Keratinocyte (primary cell): ENCODE data around the gene SORBS1. TPM values are rescaled to one million over a fixed set of nuclear protein-coding genes. Genes with fewer than 3 reads are reported as not detected.

Experiments
- DNase-seq: peaks from one replicate; pipeline ENCODE4 v3.0.0-alpha.2; 2011; ENCODE audit warnings: low read depth, missing footprints, low spot score
- FAIRE-seq: peaks from 2 replicates; lab custom pipeline; 2011; peaks lifted over from hg19 to GRCh38; lab: Jason Lieb, UNC
- H2AFZ ChIP-seq: 2 replicates; pipeline ENCODE4 v1.6.0; 2012; ENCODE audit warnings: low read length, control low read depth, inconsistent platforms; ENCODE audit not compliant: control insufficient read depth
- H3K27ac ChIP-seq: 2 replicates; pipeline ENCODE4 v1.5.1; 2011; ENCODE audit warnings: low read length; ENCODE audit not compliant: control insufficient read depth, insufficient read depth
- H3K27me3 ChIP-seq: 3 replicates; pipeline ENCODE4 v1.6.0; 2011; ENCODE audit warnings: low read length; ENCODE audit not compliant: control insufficient read depth, insufficient read depth; ENCODE audit errors: extremely low read depth
- H3K36me3 ChIP-seq, 2 experiments: 2 replicates in 1 of 2; 3 replicates in 1 of 2; pipeline ENCODE4 v1.5.1; 2011; ENCODE audit warnings: low read length in 2 of 2, mild to moderate bottlenecking in 1 of 2; ENCODE audit not compliant: control insufficient read depth in 2 of 2, insufficient read depth in 2 of 2; ENCODE audit errors: extremely low read depth in 1 of 2
- H3K4me1 ChIP-seq: 3 replicates; pipeline ENCODE4 v1.5.1; 2011; ENCODE audit warnings: low read length; ENCODE audit not compliant: control insufficient read depth, insufficient read depth; ENCODE audit errors: extremely low read depth
- H3K4me2 ChIP-seq: 3 replicates; pipeline ENCODE4 v1.6.0; 2011; ENCODE audit warnings: low read depth, low read length; ENCODE audit not compliant: control insufficient read depth, insufficient read depth; ENCODE audit errors: extremely low read depth
- H3K4me3 ChIP-seq, 3 experiments: fragments of 200-600 bp in 1 of 3; sonication (generic) in 1 of 3; 2 replicates in 2 of 3; 3 replicates in 1 of 3; pipeline ENCODE4 v1.5.1; 2011 to 2016; ENCODE audit warnings: low read length in 3 of 3, mild to moderate bottlenecking in 3 of 3, control low read depth in 2 of 3, inconsistent platforms in 1 of 3, low read depth in 1 of 3, mixed read lengths in 1 of 3, mixed run types in 1 of 3, moderate library complexity in 1 of 3; ENCODE audit not compliant: control insufficient read depth in 2 of 3, insufficient read depth in 2 of 3; ENCODE audit errors: extremely low read depth in 1 of 3
- H3K79me2 ChIP-seq: 2 replicates; pipeline ENCODE4 v1.6.0; 2012; ENCODE audit warnings: low read length; ENCODE audit not compliant: control insufficient read depth, insufficient read depth
- H3K9ac ChIP-seq: 3 replicates; pipeline ENCODE4 v1.6.0; 2011; ENCODE audit warnings: low read length; ENCODE audit not compliant: control insufficient read depth, insufficient read depth; ENCODE audit errors: extremely low read depth
- H3K9me1 ChIP-seq: 3 replicates; pipeline ENCODE4 v1.6.0; 2011; ENCODE audit warnings: low read length; ENCODE audit not compliant: control insufficient read depth, insufficient read depth; ENCODE audit errors: extremely low read depth
- H3K9me3 ChIP-seq: 2 replicates; pipeline ENCODE4 v1.5.1; 2012; ENCODE audit warnings: low read depth, low read length; ENCODE audit not compliant: control insufficient read depth
- H4K20me1 ChIP-seq: 3 replicates; pipeline ENCODE4 v1.6.0; 2011; ENCODE audit warnings: low read length; ENCODE audit not compliant: control insufficient read depth, insufficient read depth; ENCODE audit errors: extremely low read depth
- EZH2 ChIP-seq: IDR thresholded peaks from one replicate; pipeline ENCODE4 v1.6.1; 2012; ENCODE audit warnings: inconsistent platforms, mild to moderate bottlenecking, low read length, moderate library complexity
- dilution Hi-C: fragments of 300-500 bp; cut with MboI; formaldehyde crosslinking; loops from one replicate; pipeline ENCODE4 v1.7.0; 2020; ENCODE audit warnings: low sequenced_read_pairs; ENCODE audit not compliant: extremely low pct_ligation_motif_present
- polyA plus RNA-seq, 5 experiments: library from polyadenylated mRNA; depleted of rRNA in 3 of 5; stranded (reverse) in 3 of 5; stranded (forward) in 1 of 5; unstranded in 1 of 5; fragments of >200 nt; gene quantifications; 1 replicate in 1 of 5; 2 replicates in 3 of 5; 3 replicates in 1 of 5; pipeline versions ENCODE4 v1.2.1 to v1.2.3, GENCODE V29; 2011 to 2012; ENCODE audit warnings: missing spikeins in 2 of 5, low read depth in 1 of 5, low replicate concordance in 1 of 5
- TF ChIP-seq, protein P1 (sequence below), 3 experiments: IDR thresholded peaks in 1 of 3; conservative IDR thresholded peaks in 1 of 3; optimal IDR thresholded peaks in 1 of 3; 2 replicates in 2 of 3; 3 replicates in 1 of 3; pipeline versions ENCODE3 to v1.5.1; 2011; ENCODE audit warnings: low read length in 3 of 3, mild to moderate bottlenecking in 3 of 3, moderate library complexity in 2 of 3, control low read depth in 1 of 3, inconsistent platforms in 1 of 3; ENCODE audit not compliant: insufficient read depth in 2 of 3; ENCODE audit errors: extremely low read depth in 1 of 3

The SORBS1 gene
- polyA plus RNA-seq, 1 donor (not counting 4 experiments of a cell fraction or from before 2014, with no cell fraction given) = 0.42 TPM

DNA sequence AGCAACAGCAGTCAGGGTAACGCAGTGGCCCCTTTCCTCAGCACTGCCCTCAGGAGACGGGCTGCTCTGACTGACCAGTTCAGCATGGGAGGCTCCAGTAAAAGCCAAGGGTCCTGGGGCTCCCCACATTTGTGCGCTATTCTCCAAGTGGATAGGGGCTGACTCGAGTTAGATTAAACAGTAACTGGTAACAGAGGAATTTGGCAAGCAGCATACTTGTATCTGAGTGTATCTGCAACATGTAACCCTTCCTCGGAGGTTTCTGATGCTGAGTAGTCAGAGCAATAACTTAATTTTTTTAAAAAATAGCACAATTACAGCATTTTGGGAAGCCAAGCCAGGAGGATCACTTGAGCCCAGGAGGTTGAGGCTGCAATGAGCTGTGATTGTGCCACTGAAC, 22.8 kb downstream of the SORBS1 start:
- DNase-seq (no peak), FAIRE-seq (no peak)
- no peak overlapping the region for H3K9ac ChIP-seq
- H2AFZ ChIP-seq = no peak overlapping the region
- H3K4me2 ChIP-seq = no peak overlapping the region
- H3K4me1 ChIP-seq = no peaks in the 10 kb centered on the region
- H3K27ac ChIP-seq = no peak overlapping the region
- H3K79me2 ChIP-seq = no peaks in the 10 kb centered on the region
- H3K36me3 ChIP-seq = no peaks in the 10 kb centered on the region
- no peaks in the 10 kb centered on the region for H4K20me1 ChIP-seq
- no peaks in the 10 kb centered on the region for H3K9me3 ChIP-seq
- no peaks in the 10 kb centered on the region for H3K9me1 ChIP-seq
- no peak overlapping the region for H3K4me3 ChIP-seq
- no peaks in the 10 kb centered on the region for H3K27me3 ChIP-seq
- TF ChIP-seq, protein P1, sequence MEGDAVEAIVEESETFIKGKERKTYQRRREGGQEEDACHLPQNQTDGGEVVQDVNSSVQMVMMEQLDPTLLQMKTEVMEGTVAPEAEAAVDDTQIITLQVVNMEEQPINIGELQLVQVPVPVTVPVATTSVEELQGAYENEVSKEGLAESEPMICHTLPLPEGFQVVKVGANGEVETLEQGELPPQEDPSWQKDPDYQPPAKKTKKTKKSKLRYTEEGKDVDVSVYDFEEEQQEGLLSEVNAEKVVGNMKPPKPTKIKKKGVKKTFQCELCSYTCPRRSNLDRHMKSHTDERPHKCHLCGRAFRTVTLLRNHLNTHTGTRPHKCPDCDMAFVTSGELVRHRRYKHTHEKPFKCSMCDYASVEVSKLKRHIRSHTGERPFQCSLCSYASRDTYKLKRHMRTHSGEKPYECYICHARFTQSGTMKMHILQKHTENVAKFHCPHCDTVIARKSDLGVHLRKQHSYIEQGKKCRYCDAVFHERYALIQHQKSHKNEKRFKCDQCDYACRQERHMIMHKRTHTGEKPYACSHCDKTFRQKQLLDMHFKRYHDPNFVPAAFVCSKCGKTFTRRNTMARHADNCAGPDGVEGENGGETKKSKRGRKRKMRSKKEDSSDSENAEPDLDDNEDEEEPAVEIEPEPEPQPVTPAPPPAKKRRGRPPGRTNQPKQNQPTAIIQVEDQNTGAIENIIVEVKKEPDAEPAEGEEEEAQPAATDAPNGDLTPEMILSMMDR (optimal IDR thresholded peaks at IDR 0.05 in 1 of 3, IDR thresholded peaks at IDR 0.05 in 1 of 3, conservative IDR thresholded peaks at IDR 0.05 in 1 of 3; ENCODE audit: extremely low read depth in 1 of 3, insufficient read depth in 2 of 3, low read length in 3 of 3) = no peak
- TF ChIP-seq EZH2 = no peak
- dilution Hi-C loops = no loop called here

DNA sequence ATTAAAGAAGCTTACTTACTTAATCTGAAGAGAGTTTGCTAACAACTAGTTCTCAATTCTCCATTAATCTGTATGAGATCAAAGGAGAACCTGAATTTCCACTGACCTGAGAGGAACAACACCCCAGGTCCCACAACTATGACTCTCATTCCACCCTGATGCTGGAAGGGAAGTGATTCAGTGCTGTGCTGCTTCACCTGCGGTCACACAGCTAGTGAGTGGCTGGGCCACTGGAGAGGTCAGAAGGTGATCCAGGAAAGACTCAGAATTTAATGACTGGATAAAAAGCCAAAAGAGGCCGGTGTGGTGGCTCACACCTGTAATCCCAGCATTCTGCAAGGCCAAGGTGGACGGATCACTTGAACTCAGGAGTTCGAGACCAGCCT, 23.6 kb downstream of the SORBS1 start:
- Histone ChIP-seq H2AFZ (no peak overlapping the region), H3K4me3 (no peak overlapping the region), H3K9me1 (no peaks in the 10 kb centered on the region), H3K9me3 (no peaks in the 10 kb centered on the region), H3K4me2 (no peak overlapping the region), H4K20me1 (no peaks in the 10 kb centered on the region), H3K79me2 (no peaks in the 10 kb centered on the region), H3K27ac (no peak overlapping the region), H3K36me3 (no peaks in the 10 kb centered on the region), H3K4me1 (no peaks in the 10 kb centered on the region), H3K9ac (no peak overlapping the region), H3K27me3 (no peaks in the 10 kb centered on the region)
- dilution Hi-C loops = no loop called here
- DNase-seq (no peak), FAIRE-seq (no peak)
- TF ChIP-seq, protein P1 (optimal IDR thresholded peaks at IDR 0.05 in 1 of 3, IDR thresholded peaks at IDR 0.05 in 1 of 3, conservative IDR thresholded peaks at IDR 0.05 in 1 of 3; ENCODE audit: extremely low read depth in 1 of 3, insufficient read depth in 2 of 3, low read length in 3 of 3) = no peak
- no peak for TF ChIP-seq EZH2
